Measurements from ENCODE around the gene GOLGA6A.
"Not testable (repeated sequence)": the region's sequence is repeated elsewhere in the genome, so short reads cannot be mapped to it uniquely, and the experiment has no call there.

The GOLGA6A gene

GRCh38 chr15:74052271-74053260, 29.8 kb downstream of the GOLGA6A start:
- H3K27me3 ChIP-seq (ENCODE audit: control insufficient read depth, insufficient read depth, low read length); H3K4me1 ChIP-seq (ENCODE audit: control insufficient read depth, insufficient read depth, low read length); H3K9me3 ChIP-seq (ENCODE audit: control insufficient read depth, insufficient read depth, low read length); H3K4me3 ChIP-seq (ENCODE audit: low read length); DNase-seq (ENCODE audit: low read depth, low spot score); H3K36me3 ChIP-seq (ENCODE audit: control insufficient read depth, insufficient read depth, low read length); H3K27ac ChIP-seq (ENCODE audit: low read length): not testable (repeated sequence)
- WGBS (ENCODE audit: insufficient coverage, insufficient read length), result no CpG with 5 or more reads among the region's 42 CpGs

- H3K27me3 ChIP-seq (ENCODE audit: control insufficient read depth, insufficient read depth, low read length), result no peaks in the 10 kb centered on the region
- no peaks in the 10 kb centered on the region for H3K36me3 ChIP-seq (ENCODE audit: control insufficient read depth, insufficient read depth, low read length)
- H3K27ac ChIP-seq (ENCODE audit: low read length), result no peak overlapping the region
- H3K9me3 ChIP-seq (ENCODE audit: control insufficient read depth, insufficient read depth, low read length), result no peaks in the 10 kb centered on the region
- no peak overlapping the region for H3K4me3 ChIP-seq (ENCODE audit: low read length)
- peaks cover 4% of the 10 kb centered on the region; the same call in 1 of the 2 replicates for H3K4me1 ChIP-seq (ENCODE audit: control insufficient read depth, insufficient read depth, low read length)
- no peak for DNase-seq (ENCODE audit: low read depth, low spot score)
- WGBS (ENCODE audit: insufficient coverage, insufficient read length), result no CpG with 5 or more reads among the region's 8 CpGs
Measured at GRCh38 chr15:74050556-74051234, 31.7 kb downstream of the GOLGA6A start.

GRCh38 chr15:74050127-74050526, 32.2 kb downstream of the GOLGA6A start:
- no peaks in the 10 kb centered on the region for H3K36me3 ChIP-seq (ENCODE audit: control insufficient read depth, insufficient read depth, low read length)
- no peak overlapping the region for H3K4me3 ChIP-seq (ENCODE audit: low read length)
- no peak overlapping the region for H3K27ac ChIP-seq (ENCODE audit: low read length)
- peaks cover 4% of the 10 kb centered on the region; the same call in 1 of the 2 replicates for H3K4me1 ChIP-seq (ENCODE audit: control insufficient read depth, insufficient read depth, low read length)
- WGBS (ENCODE audit: insufficient coverage, insufficient read length), result no CpG with 5 or more reads among the region's 5 CpGs
- no peaks in the 10 kb centered on the region for H3K27me3 ChIP-seq (ENCODE audit: control insufficient read depth, insufficient read depth, low read length)
- DNase-seq (ENCODE audit: low read depth, low spot score), result no peak
- H3K9me3 ChIP-seq (ENCODE audit: control insufficient read depth, insufficient read depth, low read length), result no peaks in the 10 kb centered on the region

DNA sequence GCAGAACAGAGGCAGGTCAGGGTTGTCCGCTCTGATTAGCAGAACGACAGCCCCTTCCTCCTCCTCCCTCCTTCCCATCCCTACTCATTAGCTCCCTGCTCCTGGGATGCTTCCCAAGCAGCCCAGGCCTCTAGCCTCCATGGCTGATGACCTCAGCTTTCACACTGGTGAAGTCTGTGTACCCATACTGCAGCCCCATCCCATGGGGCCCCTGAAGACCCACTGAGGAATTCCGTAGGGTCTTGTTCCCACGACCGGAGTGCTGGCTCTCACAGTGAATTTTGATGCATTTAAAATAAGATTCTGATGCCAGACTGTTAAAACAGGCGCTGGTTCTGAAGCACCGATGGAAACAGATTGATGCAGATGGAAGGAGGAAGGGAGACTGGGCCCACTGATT, 36.1 kb downstream of the GOLGA6A start:
- Histone ChIP-seq H3K4me1 (ENCODE audit: control insufficient read depth, insufficient read depth, low read length) (peaks cover 3% of the 10 kb centered on the region; the same call in 1 of the 2 replicates), H3K27me3 (ENCODE audit: control insufficient read depth, insufficient read depth, low read length) (no peaks in the 10 kb centered on the region), H3K27ac (ENCODE audit: low read length) (no peak overlapping the region), H3K36me3 (ENCODE audit: control insufficient read depth, insufficient read depth, low read length) (no peaks in the 10 kb centered on the region), H3K9me3 (ENCODE audit: control insufficient read depth, insufficient read depth, low read length) (no peaks in the 10 kb centered on the region), H3K4me3 (ENCODE audit: low read length) (no peak overlapping the region)
- no CpG with 5 or more reads among the region's 7 CpGs for WGBS (ENCODE audit: insufficient coverage, insufficient read length)
- DNase-seq (ENCODE audit: low read depth, low spot score), result no peak

DNA sequence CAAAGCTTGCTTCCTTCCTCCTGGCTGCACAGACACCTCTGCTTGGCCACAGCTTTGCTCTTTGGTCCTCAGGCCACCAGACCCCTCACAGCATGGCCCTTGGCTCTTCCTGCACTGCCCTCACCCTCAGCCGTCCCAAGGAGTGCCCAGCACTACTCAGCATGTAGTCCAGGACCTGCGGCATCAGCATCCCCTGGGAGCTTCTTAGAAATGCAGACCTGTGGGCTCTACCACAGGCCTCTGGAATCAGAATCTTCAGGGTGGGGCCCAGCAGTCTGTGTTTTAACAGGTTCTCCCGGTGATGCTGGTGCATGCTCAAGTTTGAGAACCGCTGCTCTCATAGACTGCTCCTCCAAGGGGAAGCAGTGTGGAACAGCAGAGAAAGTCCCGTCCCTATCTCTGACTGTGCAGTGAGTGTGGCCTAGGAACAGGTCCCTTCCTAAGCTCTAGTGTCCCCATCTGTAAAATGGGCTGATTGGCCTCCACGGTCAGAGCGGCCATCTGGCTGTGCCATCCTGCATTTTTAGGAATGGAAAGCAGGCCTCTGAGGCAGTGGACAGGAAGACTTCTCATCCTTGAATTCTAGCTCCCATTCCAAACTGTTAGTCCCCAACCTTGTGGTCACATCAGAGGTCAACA, 36.6 kb downstream of the GOLGA6A start:
- no peak overlapping the region for H3K27ac ChIP-seq (ENCODE audit: low read length)
- no peaks in the 10 kb centered on the region for H3K9me3 ChIP-seq (ENCODE audit: control insufficient read depth, insufficient read depth, low read length)
- H3K4me1 ChIP-seq (ENCODE audit: control insufficient read depth, insufficient read depth, low read length), result peaks cover 3% of the 10 kb centered on the region; the same call in 1 of the 2 replicates
- no peak for DNase-seq (ENCODE audit: low read depth, low spot score)
- H3K27me3 ChIP-seq (ENCODE audit: control insufficient read depth, insufficient read depth, low read length), result no peaks in the 10 kb centered on the region
- no peaks in the 10 kb centered on the region for H3K36me3 ChIP-seq (ENCODE audit: control insufficient read depth, insufficient read depth, low read length)
- H3K4me3 ChIP-seq (ENCODE audit: low read length), result no peak overlapping the region
- no CpG with 5 or more reads among the region's 7 CpGs for WGBS (ENCODE audit: insufficient coverage, insufficient read length)

DNA sequence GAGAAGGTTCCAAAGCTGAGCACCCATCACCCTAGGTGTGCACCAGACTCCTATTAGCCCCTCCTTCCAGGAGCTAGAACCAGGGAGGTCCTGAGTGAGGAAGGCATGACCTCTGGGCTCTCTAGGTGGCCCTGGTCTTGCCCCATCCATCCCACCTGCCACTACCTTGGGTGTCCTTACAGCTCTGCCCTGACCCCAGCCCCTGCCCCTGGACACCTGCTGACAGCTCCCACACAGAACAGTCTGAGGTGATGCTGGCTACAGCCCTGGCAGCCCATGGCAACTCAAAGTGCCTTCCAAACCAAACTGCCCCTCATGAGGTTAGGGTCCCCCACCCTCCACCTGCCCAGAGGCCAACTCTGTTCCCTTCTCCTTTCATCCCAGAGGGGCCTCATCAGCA, 37.2 kb downstream of the GOLGA6A start:
- no peak for DNase-seq (ENCODE audit: low read depth, low spot score)
- H3K4me3 ChIP-seq (ENCODE audit: low read length), result no peak overlapping the region
- no peak overlapping the region for H3K27ac ChIP-seq (ENCODE audit: low read length)
- H3K9me3 ChIP-seq (ENCODE audit: control insufficient read depth, insufficient read depth, low read length), result no peaks in the 10 kb centered on the region
- peaks cover 3% of the 10 kb centered on the region; the same call in 1 of the 2 replicates for H3K4me1 ChIP-seq (ENCODE audit: control insufficient read depth, insufficient read depth, low read length)
- H3K36me3 ChIP-seq (ENCODE audit: control insufficient read depth, insufficient read depth, low read length), result no peaks in the 10 kb centered on the region
- no peaks in the 10 kb centered on the region for H3K27me3 ChIP-seq (ENCODE audit: control insufficient read depth, insufficient read depth, low read length)

GRCh38 chr15:74044267-74045110, 37.9 kb downstream of the GOLGA6A start:
- Histone ChIP-seq H3K4me3 (ENCODE audit: low read length) (no peak overlapping the region), H3K36me3 (ENCODE audit: control insufficient read depth, insufficient read depth, low read length) (no peaks in the 10 kb centered on the region), H3K27ac (ENCODE audit: low read length) (no peak overlapping the region), H3K27me3 (ENCODE audit: control insufficient read depth, insufficient read depth, low read length) (no peaks in the 10 kb centered on the region), H3K9me3 (ENCODE audit: control insufficient read depth, insufficient read depth, low read length) (no peaks in the 10 kb centered on the region), H3K4me1 (ENCODE audit: control insufficient read depth, insufficient read depth, low read length) (peaks cover 4% of the 10 kb centered on the region; the same call in 1 of the 2 replicates)
- no peak for DNase-seq (ENCODE audit: low read depth, low spot score)
- WGBS (ENCODE audit: insufficient coverage, insufficient read length), result no CpG with 5 or more reads among the region's 31 CpGs

- no peak for DNase-seq (ENCODE audit: low read depth, low spot score)
- Histone ChIP-seq H3K9me3 (ENCODE audit: control insufficient read depth, insufficient read depth, low read length) (no peaks in the 10 kb centered on the region), H3K4me1 (ENCODE audit: control insufficient read depth, insufficient read depth, low read length) (peaks cover 4% of the 10 kb centered on the region; the same call in 1 of the 2 replicates), H3K36me3 (ENCODE audit: control insufficient read depth, insufficient read depth, low read length) (no peaks in the 10 kb centered on the region), H3K27ac (ENCODE audit: low read length) (no peak overlapping the region), H3K27me3 (ENCODE audit: control insufficient read depth, insufficient read depth, low read length) (no peaks in the 10 kb centered on the region), H3K4me3 (ENCODE audit: low read length) (no peak overlapping the region)
- WGBS (ENCODE audit: insufficient coverage, insufficient read length), result no CpG with 5 or more reads among the region's 7 CpGs
Measured at GRCh38 chr15:74043425-74044266, 38.7 kb downstream of the GOLGA6A start.

GRCh38 chr15:74042603-74043424, 39.5 kb downstream of the GOLGA6A start:
- Histone ChIP-seq H3K27me3 (ENCODE audit: control insufficient read depth, insufficient read depth, low read length) (no peaks in the 10 kb centered on the region), H3K4me1 (ENCODE audit: control insufficient read depth, insufficient read depth, low read length) (0 out of 2 replicates have a peak, but pooled peaks cover 1% of the 10 kb centered on the region), H3K27ac (ENCODE audit: low read length) (no peak overlapping the region), H3K4me3 (ENCODE audit: low read length) (no peak overlapping the region), H3K36me3 (ENCODE audit: control insufficient read depth, insufficient read depth, low read length) (no peaks in the 10 kb centered on the region), H3K9me3 (ENCODE audit: control insufficient read depth, insufficient read depth, low read length) (no peaks in the 10 kb centered on the region)
- no peak for DNase-seq (ENCODE audit: low read depth, low spot score)
- WGBS (ENCODE audit: insufficient coverage, insufficient read length), result no CpG with 5 or more reads among the region's 11 CpGs
